Muscle of arm (tissue), 14 donors: ENCODE measurements around the gene PROS1. TPM values are rescaled to one million over a fixed set of nuclear protein-coding genes. Genes with fewer than 3 reads are reported as not detected.

Source experiments
- DNase-seq: peaks from one replicate; pipeline ENCODE4 v3.0.0-alpha.2; 2013
- long read RNA-seq, 11 donors: transcript quantifications; one replicate each; lab custom pipeline, GENCODE V29; 2026
- polyA plus RNA-seq, 12 donors: library from polyadenylated mRNA; unstranded; fragments of 120-200 nt; gene quantifications; one replicate each; pipeline ENCODE4 v1.2.1, GENCODE V29; 2013; ENCODE audit not compliant: insufficient read length in 12 of 12

PROS1 gene
- 10 to 100 TPM in 11 of 12 donors, not detected in 1; 23.4 to 39.1 (median 29.2) TPM for polyA plus RNA-seq
- long read RNA-seq, donor 1, transcript PROS1-202 (15 exons, 3,583 nt), result major isoform, 7 of 7 reads
- long read RNA-seq, donor 1, partial matches to known transcripts, result 0 of 7 reads
- long read RNA-seq, donor 1, other reads (novel, unspliced or antisense), result 0 of 7 reads
- long read RNA-seq, donor 2, transcript PROS1-202 (15 exons, 3,583 nt), result major isoform, 10 of 11 reads
- long read RNA-seq, donor 2, partial matches to known transcripts, result 0 of 11 reads
- long read RNA-seq, donor 2, other reads (novel, unspliced or antisense), result 0 of 11 reads
- long read RNA-seq, donor 3, partial matches to known transcripts, result 0 of 4 reads
- long read RNA-seq, donor 3, other reads (novel, unspliced or antisense), result 0 of 4 reads
- long read RNA-seq, donor 4, result 0 reads
- long read RNA-seq, donor 5, partial matches to known transcripts, result 0 of 2 reads
- long read RNA-seq, donor 5, other reads (novel, unspliced or antisense), result 0 of 2 reads
- long read RNA-seq, donor 6, partial matches to known transcripts, result 0 of 2 reads
- long read RNA-seq, donor 6, other reads (novel, unspliced or antisense), result 0 of 2 reads
- long read RNA-seq, donor 7, partial matches to known transcripts, result 0 of 2 reads
- long read RNA-seq, donor 7, other reads (novel, unspliced or antisense), result 0 of 2 reads
- long read RNA-seq, donor 8, transcript PROS1-202 (15 exons, 3,583 nt), result major isoform, 5 of 5 reads
- long read RNA-seq, donor 8, partial matches to known transcripts, result 0 of 5 reads
- long read RNA-seq, donor 8, other reads (novel, unspliced or antisense), result 0 of 5 reads
- long read RNA-seq, donor 9, partial matches to known transcripts, result 0 of 1 reads
- long read RNA-seq, donor 9, other reads (novel, unspliced or antisense), result 0 of 1 reads
- long read RNA-seq, donor 10, partial matches to known transcripts, result 0 of 4 reads
- long read RNA-seq, donor 10, other reads (novel, unspliced or antisense), result 0 of 4 reads
- long read RNA-seq, donor 11, transcript PROS1-202 (15 exons, 3,583 nt), result major isoform, 5 of 5 reads
- long read RNA-seq, donor 11, partial matches to known transcripts, result 0 of 5 reads
- long read RNA-seq, donor 11, other reads (novel, unspliced or antisense), result 0 of 5 reads

- peak; percentile 89 for DNase-seq
Measured at GRCh38 chr3:93973131-93974126, at the start of gene PROS1. Gene PROS1 (minus strand): TSS chr3:93973896. CDS start chr3:93973749, 147 bp downstream.

GRCh38 chr3:94020293-94020692 is 46.6 kb upstream of the PROS1 start:
- DNase-seq, result no peak

GRCh38 chr3:94019659-94020058 is 46.0 kb upstream of the PROS1 start:
- DNase-seq, result no peak

GRCh38 chr3:94015025-94015424 is 41.3 kb upstream of the PROS1 start:
- DNase-seq, result no peak

GRCh38 chr3:94012185-94012584 is 38.5 kb upstream of the PROS1 start:
- no peak for DNase-seq

DNA sequence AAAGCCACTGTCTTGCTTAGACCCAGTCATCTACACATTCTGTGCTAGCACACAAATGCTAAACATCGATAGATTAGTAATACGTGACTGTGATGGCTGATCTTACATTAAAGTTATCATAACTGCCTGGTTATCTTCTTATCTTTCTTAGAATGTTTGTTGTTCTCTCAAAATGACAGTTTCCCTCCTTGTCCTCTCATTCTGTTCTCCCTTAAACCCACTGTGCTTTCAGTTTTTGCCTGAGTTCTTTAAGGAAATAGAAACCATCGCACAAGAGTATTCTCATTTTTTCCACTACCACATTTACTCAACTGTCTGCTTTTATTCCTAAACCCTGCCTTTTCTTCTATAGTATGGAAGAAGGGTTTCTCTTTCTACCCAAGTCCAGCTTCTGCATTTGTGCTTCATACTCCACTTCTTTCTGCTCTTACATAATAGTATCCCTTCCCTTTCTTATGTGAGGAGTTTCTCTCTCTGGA is 37.6 kb upstream of the PROS1 start:
- DNase-seq, result no peak

DNA sequence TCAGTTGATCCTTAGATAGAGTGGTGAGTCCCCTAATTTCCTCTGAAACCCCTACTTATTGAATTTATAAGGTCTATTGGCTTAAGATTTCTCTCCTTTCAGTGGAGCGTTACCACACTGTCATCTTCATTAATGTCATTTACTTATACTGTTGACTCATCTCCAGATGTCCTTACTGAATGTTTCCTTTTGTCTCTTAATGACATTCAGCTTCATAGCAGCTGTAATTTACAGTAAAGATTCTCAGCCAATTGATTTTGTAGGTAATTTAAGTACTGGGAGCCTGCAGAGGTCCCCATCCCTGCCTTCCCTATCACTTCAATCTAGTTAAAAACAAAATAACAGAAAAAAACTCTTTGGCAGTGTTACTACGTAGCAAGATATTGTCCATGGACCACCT is 35.9 kb upstream of the PROS1 start:
- no peak for DNase-seq

DNA sequence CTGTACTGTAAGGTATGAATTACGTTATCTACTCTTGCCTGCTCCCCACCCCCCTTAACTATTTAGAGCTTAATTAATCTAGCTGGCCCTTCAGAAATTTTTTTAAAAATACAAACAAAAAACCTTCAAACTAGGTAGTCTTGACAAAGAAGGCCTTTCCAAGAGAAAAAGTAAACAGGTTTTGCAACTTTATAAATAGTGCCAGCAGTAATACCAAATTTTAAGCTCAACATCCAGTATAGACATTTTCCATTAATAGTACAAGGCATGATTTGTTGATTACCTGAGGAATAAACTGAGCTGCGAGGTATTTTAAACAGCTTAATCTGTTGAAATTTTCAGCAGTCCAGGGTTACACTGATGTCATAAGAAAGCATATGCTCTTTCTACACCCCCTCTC is 34.6 kb upstream of the PROS1 start:
- DNase-seq, result no peak

- peak; percentile 46 for DNase-seq
Measured at GRCh38 chr3:94004301-94004910, 30.7 kb upstream of the PROS1 start.

DNA sequence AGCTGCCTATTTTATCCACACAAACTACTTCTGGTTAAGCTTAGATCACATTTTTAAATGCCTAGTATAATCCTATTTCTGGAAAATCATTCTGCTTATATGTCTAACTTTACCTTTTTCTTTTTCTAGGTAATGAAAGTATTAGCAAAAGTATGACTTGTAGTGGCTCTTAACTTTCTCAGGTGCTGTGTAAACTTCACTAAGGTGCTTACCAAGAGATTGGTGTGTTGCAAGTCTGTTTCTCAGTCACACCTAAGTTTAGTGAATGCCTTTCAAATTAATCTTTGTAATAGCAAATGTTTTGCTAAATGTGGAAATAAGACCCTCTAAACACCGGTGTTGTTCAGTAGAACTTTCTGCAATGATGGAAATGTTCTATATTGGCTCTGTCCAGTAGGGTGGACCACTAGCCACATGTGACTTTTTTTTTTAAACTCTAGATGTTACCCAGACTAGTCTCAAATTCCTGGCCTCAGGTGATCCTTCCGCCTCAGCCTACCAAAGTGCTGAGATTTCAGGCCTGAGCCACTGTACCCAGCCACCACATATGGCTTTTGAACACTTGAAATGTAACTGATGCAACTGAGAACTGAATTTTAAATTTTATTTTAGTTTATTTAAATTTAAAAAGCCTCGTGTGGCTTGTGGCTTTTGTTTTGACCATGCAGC is 28.3 kb upstream of the PROS1 start:
- no peak for DNase-seq

GRCh38 chr3:94001191-94001590 is 27.5 kb upstream of the PROS1 start:
- no peak for DNase-seq

DNA sequence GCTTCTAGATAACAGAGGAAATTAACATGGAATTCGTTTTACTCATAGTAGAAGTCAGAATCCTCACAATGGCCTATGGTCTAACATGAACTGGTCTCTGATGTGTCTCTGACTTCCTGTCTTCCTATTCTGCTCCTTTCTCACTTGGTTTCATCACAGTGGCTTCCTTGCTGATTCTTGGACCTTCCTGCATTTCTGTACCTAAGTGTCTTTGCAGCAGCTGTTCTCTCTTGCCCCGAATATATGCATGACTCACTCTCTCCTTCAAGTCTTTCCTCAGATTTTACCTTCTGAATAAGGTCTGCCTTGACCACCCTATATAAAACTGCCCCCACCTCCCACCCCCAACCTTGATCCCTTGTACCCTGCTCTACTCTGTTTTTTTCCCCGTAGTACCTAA is 20.4 kb upstream of the PROS1 start:
- no peak for DNase-seq

GRCh38 chr3:93992207-93992606 is 18.5 kb upstream of the PROS1 start:
- DNase-seq, result no peak

DNA sequence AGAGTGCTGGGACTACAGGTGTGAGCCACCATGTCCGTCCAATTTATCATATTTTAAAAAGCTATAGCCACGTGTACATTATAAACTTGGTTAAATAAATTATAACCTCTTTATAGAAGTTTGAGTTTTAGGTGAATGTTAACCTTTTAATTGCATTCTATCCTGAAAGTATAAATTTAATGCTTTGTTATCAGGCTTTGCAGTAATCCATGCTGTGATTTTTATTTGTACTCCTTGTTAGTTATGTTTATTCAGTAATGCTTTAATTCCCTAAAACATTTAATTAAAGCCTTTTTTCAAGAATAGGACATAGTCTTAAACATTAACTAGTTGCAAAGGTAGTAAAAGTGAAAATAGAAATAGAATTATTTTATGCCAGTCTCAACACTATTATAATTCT is 17.9 kb upstream of the PROS1 start:
- DNase-seq, result no peak

DNA sequence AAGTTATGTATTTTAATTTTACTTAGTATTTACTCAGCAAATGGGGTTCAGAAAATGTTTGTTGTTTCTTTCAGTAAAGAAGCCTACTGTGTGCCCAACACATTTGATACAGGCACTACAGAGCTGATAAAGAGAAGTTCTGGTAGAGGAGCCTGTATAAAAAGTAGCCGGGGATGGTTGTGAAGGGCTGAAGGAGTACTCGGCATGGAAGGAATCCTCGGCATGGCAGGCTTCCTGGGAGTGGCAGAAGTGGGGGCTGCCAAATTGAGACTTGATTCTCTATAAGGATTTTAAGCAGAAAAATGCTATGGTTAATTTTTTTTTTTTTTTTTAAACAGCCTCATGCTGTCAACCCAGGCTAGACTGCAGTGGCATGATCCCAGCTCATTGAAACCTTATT is 15.5 kb upstream of the PROS1 start:
- DNase-seq, result no peak

DNA sequence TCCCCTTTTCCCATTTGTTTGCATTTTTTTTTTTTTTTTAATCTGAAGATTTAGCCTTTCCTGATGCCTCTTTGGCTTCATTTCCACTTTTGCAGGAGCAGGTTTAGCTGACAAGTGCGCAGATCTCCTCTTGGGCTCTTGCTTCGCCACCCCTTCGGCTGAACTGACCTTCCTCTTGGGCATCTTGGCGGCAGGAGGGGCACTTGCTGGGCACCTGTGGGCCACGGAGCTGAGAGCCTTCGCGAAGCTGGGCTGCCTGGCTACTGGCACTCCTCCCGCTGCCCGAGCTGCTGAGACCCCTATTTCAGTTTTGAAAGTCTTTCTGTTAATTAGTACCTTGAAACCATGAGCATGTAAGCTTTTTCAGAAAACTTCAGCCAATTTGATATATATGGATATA is 15.1 kb upstream of the PROS1 start:
- DNase-seq, result no peak

- no peak for DNase-seq
Measured at GRCh38 chr3:93988283-93988682, 14.6 kb upstream of the PROS1 start.

DNA sequence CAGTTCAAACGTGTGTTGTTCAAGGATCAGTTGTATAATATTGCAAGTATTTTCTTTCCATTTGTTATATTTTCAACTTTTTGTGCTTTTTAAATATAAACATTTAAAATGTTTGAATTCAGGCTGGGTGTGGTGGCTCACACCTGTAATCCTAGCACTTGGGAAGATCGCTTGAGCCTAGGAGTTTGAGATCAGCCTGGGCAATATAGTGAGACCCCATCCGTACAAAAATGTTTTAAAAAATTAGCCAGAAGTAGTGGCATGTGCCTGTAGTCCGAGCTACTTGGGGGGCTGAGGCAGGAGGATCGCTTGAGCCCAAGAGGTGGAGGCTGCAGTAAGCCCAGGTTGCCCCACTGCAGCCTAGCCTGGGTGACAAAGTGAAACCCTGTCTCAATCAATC is 10.9 kb upstream of the PROS1 start:
- DNase-seq, result no peak

DNA sequence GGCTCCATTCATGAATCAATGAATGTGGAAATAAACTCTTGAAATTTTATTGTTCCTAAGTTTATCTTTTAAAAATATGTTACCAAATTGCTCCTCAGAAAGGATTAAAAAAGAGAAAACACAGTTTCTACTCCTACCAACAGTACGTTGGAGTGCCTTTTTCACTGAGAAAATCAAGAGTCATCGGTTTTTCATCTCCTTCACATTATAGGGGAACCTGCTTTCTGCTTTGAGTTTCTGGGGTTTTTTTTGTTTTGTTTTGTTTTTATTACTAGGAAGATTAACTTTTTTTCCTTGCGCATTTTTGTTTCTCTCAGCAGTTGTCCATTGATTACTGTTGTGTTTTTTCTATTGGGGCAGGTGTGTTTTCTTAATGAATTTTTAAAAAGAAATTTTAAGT is 9.7 kb upstream of the PROS1 start:
- DNase-seq, result no peak

DNA sequence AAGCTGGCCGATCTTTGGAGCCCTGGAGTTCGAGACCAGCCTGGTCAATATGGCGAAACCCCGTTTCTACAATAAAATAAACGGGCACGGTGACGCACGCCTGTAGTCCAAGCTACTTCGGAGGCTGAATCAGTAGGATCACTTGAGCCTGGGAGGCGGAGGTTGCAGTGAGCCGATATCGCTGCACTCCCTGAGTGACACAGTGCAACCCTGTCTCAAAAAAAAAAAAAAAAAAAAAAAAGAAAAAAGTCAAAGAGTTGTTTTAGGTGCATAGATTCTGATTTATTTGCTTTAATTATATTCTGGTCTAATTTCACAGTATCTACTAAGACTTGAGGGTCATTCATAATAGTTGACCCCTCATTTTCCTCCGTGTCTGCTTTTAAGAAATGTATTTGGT is 8.0 kb upstream of the PROS1 start:
- no peak for DNase-seq
